T-cell (primary cell): Measurements from ENCODE around the gene HOMER2. TPM values are rescaled to one million over a fixed set of nuclear protein-coding genes. Genes with fewer than 3 reads are reported as not detected.

Experiments used
- ATAC-seq, 4 experiments: fragments of 200-7000 bp in 3 of 4; fragments of 150-1000 bp in 1 of 4; cut with Tn5 transposase; replicated peaks in 1 of 4; 1 replicate in 3 of 4; 2 replicates in 1 of 4; pipeline ENCODE4 v1.10.0; 2021; ENCODE audit warnings: moderate library complexity in 3 of 4, mild to moderate bottlenecking in 2 of 4, moderate number of reproducible peaks in 1 of 4
- CTCF ChIA-PET, 2 donors: fragments of 300-600 bp; sonication (Branson Sonifier 250); formaldehyde crosslinking; loops; one replicate each; lab custom pipeline; 2022; ENCODE audit warnings: antibody characterized with exemption in 2 of 2; lab: Charles Lee
- POLR2A ChIA-PET, 2 donors: fragments of 300-600 bp; sonication (Branson Sonifier 250); formaldehyde crosslinking; loops; one replicate each; lab custom pipeline; 2022; ENCODE audit warnings: antibody characterized with exemption in 2 of 2; lab: Charles Lee
- DNase-seq, 35 experiments: peaks; one replicate each; pipeline versions ENCODE4 v3.0.0 to v3.0.0-alpha.2; 2013 to 2023
- H3K27ac ChIP-seq: one replicate; pipeline ENCODE4 v1.5.1; 2013; ENCODE audit warnings: low read length
- H3K27me3 ChIP-seq, 2 experiments: replicated peaks in 1 of 2; 1 replicate in 1 of 2; 2 replicates in 1 of 2; pipeline versions ENCODE4 v1.6.1 to v1.7.0; 2013; ENCODE audit warnings: low read length in 1 of 2, mixed read lengths in 1 of 2; ENCODE audit not compliant: control insufficient read depth in 2 of 2, insufficient read depth in 2 of 2; ENCODE audit errors: extremely low read depth in 1 of 2
- H3K36me3 ChIP-seq, 2 donors: 1 replicate in 1 of 2; 2 replicates in 1 of 2; pipeline versions ENCODE4 v1.6.1 to v1.7.0; 2013; ENCODE audit warnings: low read length in 1 of 2; ENCODE audit not compliant: control insufficient read depth in 2 of 2, insufficient read depth in 1 of 2; ENCODE audit errors: extremely low read depth in 1 of 2
- H3K4me1 ChIP-seq, 2 experiments: 1 replicate in 1 of 2; 2 replicates in 1 of 2; pipeline versions ENCODE4 v1.6.1 to v1.7.0; 2013; ENCODE audit warnings: low read length in 2 of 2, mixed read lengths in 1 of 2; ENCODE audit not compliant: insufficient read depth in 2 of 2, control insufficient read depth in 1 of 2; ENCODE audit errors: extremely low read depth in 1 of 2
- H3K4me3 ChIP-seq, 2 donors: 1 replicate in 1 of 2; 2 replicates in 1 of 2; pipeline versions ENCODE4 v1.5.1 to v1.7.0; 2013; ENCODE audit warnings: mild to moderate bottlenecking in 2 of 2, low read length in 1 of 2, moderate library complexity in 1 of 2; ENCODE audit not compliant: control insufficient read depth in 1 of 2; ENCODE audit errors: extremely low read depth in 1 of 2
- H3K9me3 ChIP-seq: 2 replicates; pipeline ENCODE4 v1.7.0; 2013
- H3K27ac Mint-ChIP-seq, 2 donors: one replicate each; pipeline ENCODE4 v1.8.0; 2020 to 2021; ENCODE audit warnings: mild to moderate bottlenecking in 2 of 2, mixed read lengths in 2 of 2
- H3K27me3 Mint-ChIP-seq, 2 donors: one replicate each; pipeline ENCODE4 v1.8.0; 2021 to 2022; ENCODE audit warnings: mixed read lengths in 2 of 2
- H3K36me3 Mint-ChIP-seq: one replicate; pipeline ENCODE4 v1.8.0; 2021; ENCODE audit warnings: mixed read lengths
- H3K4me1 Mint-ChIP-seq, 3 donors: one replicate each; pipeline ENCODE4 v1.8.0; 2020 to 2022; ENCODE audit warnings: mixed read lengths in 3 of 3, mild to moderate bottlenecking in 1 of 3
- H3K4me3 Mint-ChIP-seq, 3 donors: one replicate each; pipeline ENCODE4 v1.8.0; 2020 to 2022; ENCODE audit warnings: mild to moderate bottlenecking in 3 of 3, mixed read lengths in 3 of 3, moderate library complexity in 3 of 3
- H3K9me3 Mint-ChIP-seq, 3 donors: one replicate each; pipeline ENCODE4 v1.8.0; 2020 to 2022; ENCODE audit warnings: mixed read lengths in 3 of 3
- WGBS: methylation state at CpG from one replicate; pipeline ENCODE4 v1.1.5; 2013; ENCODE audit warnings: missing lambda C conversion rate; ENCODE audit not compliant: insufficient coverage; 5-methylcytosine and 5-hydroxymethylcytosine counted together
- total RNA-seq, 35 experiments: library from RNA in 6 of 35; stranded (reverse) in 6 of 35; fragments of 120-200 nt in 1 of 35; gene quantifications; one replicate each; pipeline versions ENCODE4 v1.2.1 to v1.2.4 and lab custom pipeline; 2013 to 2026

Gene HOMER2
- total RNA-seq, 5 donors from 2014 or later (not counting 1 experiment from before 2014, with no cell fraction given), result 2.7 to 9.1 (median 7.3) TPM

- Mint-ChIP-seq H3K9me3 (no peaks in the 10 kb centered on the region), H3K4me1 (no peaks in the 10 kb centered on the region), H3K36me3 (no peaks in the 10 kb centered on the region), H3K27me3 (peaks cover 14 to 20% of the 10 kb centered on the region in 2 donors), H3K4me3 (no peak overlapping the region), H3K27ac (no peak overlapping the region)
- H3K9me3 ChIP-seq, result no peaks in the 10 kb centered on the region
- ATAC-seq, result no peak
- H3K36me3 ChIP-seq, result no peaks in the 10 kb centered on the region
- WGBS, result 82% methylated on average over 8 of the region's 8 CpGs
- H3K27me3 ChIP-seq, result peaks cover 0 to 26% of the 10 kb centered on the region in 2 experiments
- peaks cover 0 to under 1% of the 10 kb centered on the region in 2 experiments for H3K4me1 ChIP-seq
- no peak for DNase-seq
- no peak overlapping the region for H3K27ac ChIP-seq
- no peak overlapping the region for H3K4me3 ChIP-seq
- CTCF ChIA-PET, result no interaction called here
- POLR2A ChIA-PET, result no interaction called here
These were observed 6.3 kb downstream of the HOMER2 start for GRCh38 chr15:82946155-82946701.

GRCh38 chr15:82945326-82945725, 7.2 kb downstream of the HOMER2 start:
- no peaks in the 10 kb centered on the region for H3K36me3 Mint-ChIP-seq
- H3K27me3 ChIP-seq, result peaks cover 0 to 28% of the 10 kb centered on the region in 2 experiments
- no peak overlapping the region for H3K4me3 ChIP-seq
- ChIA-PET POLR2A (interaction anchor here in 1 of 2 donors (0.7 kb wide), 1 partner anchor 15 kb away, joined by 5 read pairs; no protein-coding TSS in a partner anchor), CTCF (no interaction called here)
- H3K4me1 Mint-ChIP-seq, result no peaks in the 10 kb centered on the region
- no peaks in the 10 kb centered on the region for H3K36me3 ChIP-seq
- H3K9me3 ChIP-seq, result no peaks in the 10 kb centered on the region
- ATAC-seq (no peak), DNase-seq (no peak)
- H3K9me3 Mint-ChIP-seq, result no peaks in the 10 kb centered on the region
- no peaks in the 10 kb centered on the region for H3K4me1 ChIP-seq
- no CpG with 5 or more reads among the region's 5 CpGs for WGBS
- H3K27ac ChIP-seq, result no peak overlapping the region
- H3K27me3 Mint-ChIP-seq, result peaks cover 14 to 20% of the 10 kb centered on the region in 2 donors
- no peak overlapping the region for H3K27ac Mint-ChIP-seq
- H3K4me3 Mint-ChIP-seq, result no peak overlapping the region

- H3K27me3 ChIP-seq, result peaks cover 0 to 28% of the 10 kb centered on the region in 2 experiments
- DNase-seq (no peak), ATAC-seq (no peak)
- CTCF ChIA-PET, result no interaction called here
- POLR2A ChIA-PET, result no interaction called here
- H3K27ac Mint-ChIP-seq, result no peak overlapping the region
- no peak overlapping the region for H3K4me3 ChIP-seq
- no peaks in the 10 kb centered on the region for H3K9me3 ChIP-seq
- no peaks in the 10 kb centered on the region for H3K4me1 Mint-ChIP-seq
- no peak overlapping the region for H3K4me3 Mint-ChIP-seq
- H3K27me3 Mint-ChIP-seq, result peaks cover 14 to 20% of the 10 kb centered on the region in 2 donors
- no peaks in the 10 kb centered on the region for H3K4me1 ChIP-seq
- no peak overlapping the region for H3K27ac ChIP-seq
- H3K36me3 Mint-ChIP-seq, result no peaks in the 10 kb centered on the region
- no peaks in the 10 kb centered on the region for H3K9me3 Mint-ChIP-seq
- H3K36me3 ChIP-seq, result no peaks in the 10 kb centered on the region
- 41% methylated on average over 2 of the region's 5 CpGs for WGBS
These were observed 7.7 kb downstream of the HOMER2 start for GRCh38 chr15:82944821-82945220.

- no peak overlapping the region for H3K4me3 Mint-ChIP-seq
- DNase-seq, result no peak
- Histone ChIP-seq H3K9me3 (no peaks in the 10 kb centered on the region), H3K27ac (no peak overlapping the region), H3K27me3 (peaks cover 0 to 25% of the 10 kb centered on the region in 2 experiments), H3K4me3 (no peak overlapping the region), H3K36me3 (no peaks in the 10 kb centered on the region), H3K4me1 (no peaks in the 10 kb centered on the region)
- 87% methylated on average over 5 of the region's 5 CpGs for WGBS
- no peaks in the 10 kb centered on the region for H3K9me3 Mint-ChIP-seq
- ATAC-seq, result no peak
- no peak overlapping the region for H3K27ac Mint-ChIP-seq
- no peaks in the 10 kb centered on the region for H3K36me3 Mint-ChIP-seq
- ChIA-PET CTCF (no interaction called here), POLR2A (no interaction called here)
- H3K4me1 Mint-ChIP-seq, result no peaks in the 10 kb centered on the region
- H3K27me3 Mint-ChIP-seq, result peaks cover 16 to 20% of the 10 kb centered on the region in 2 donors
These were observed 8.5 kb downstream of the HOMER2 start for GRCh38 chr15:82944056-82944455.

GRCh38 chr15:82943176-82943575, 9.3 kb downstream of the HOMER2 start:
- H3K4me3 Mint-ChIP-seq, result no peak overlapping the region
- Histone ChIP-seq H3K27ac (no peak overlapping the region), H3K27me3 (peaks cover 0 to 18% of the 10 kb centered on the region in 2 experiments), H3K4me3 (no peak overlapping the region), H3K9me3 (no peaks in the 10 kb centered on the region), H3K4me1 (no peaks in the 10 kb centered on the region), H3K36me3 (no peaks in the 10 kb centered on the region)
- peaks cover 18 to 25% of the 10 kb centered on the region in 2 donors for H3K27me3 Mint-ChIP-seq
- H3K36me3 Mint-ChIP-seq, result no peaks in the 10 kb centered on the region
- CTCF ChIA-PET, result no interaction called here
- no peaks in the 10 kb centered on the region for H3K4me1 Mint-ChIP-seq
- DNase-seq (no peak), ATAC-seq (no peak)
- H3K9me3 Mint-ChIP-seq, result no peaks in the 10 kb centered on the region
- WGBS, result 70% methylated on average over 1 of the region's 3 CpGs
- POLR2A ChIA-PET, result no interaction called here
- H3K27ac Mint-ChIP-seq, result no peak overlapping the region

- no peak overlapping the region for H3K27ac ChIP-seq
- ChIA-PET POLR2A (no interaction called here), CTCF (no interaction called here)
- Mint-ChIP-seq H3K4me3 (no peak overlapping the region), H3K36me3 (no peaks in the 10 kb centered on the region), H3K27ac (no peak overlapping the region), H3K9me3 (no peaks in the 10 kb centered on the region), H3K4me1 (no peaks in the 10 kb centered on the region), H3K27me3 (peaks cover 17 to 23% of the 10 kb centered on the region in 2 donors)
- peaks cover 0 to 15% of the 10 kb centered on the region in 2 experiments for H3K27me3 ChIP-seq
- no peaks in the 10 kb centered on the region for H3K4me1 ChIP-seq
- H3K9me3 ChIP-seq, result no peaks in the 10 kb centered on the region
- no peaks in the 10 kb centered on the region for H3K36me3 ChIP-seq
- 53% methylated on average over 5 of the region's 8 CpGs for WGBS
- DNase-seq (no peak), ATAC-seq (no peak)
- H3K4me3 ChIP-seq, result no peak overlapping the region
These were observed 9.8 kb downstream of the HOMER2 start for GRCh38 chr15:82942691-82943090.
